Hematopoietic multipotent progenitor cell (in vitro differentiated cells): ENCODE data around the gene LRRC63. TPM values are rescaled to one million over a fixed set of nuclear protein-coding genes. Genes with fewer than 3 reads are reported as not detected.

Source experiments
- DNase-seq, 3 donors: peaks; one replicate each; pipeline ENCODE4 v3.0.0-alpha.2; 2011 to 2015; ENCODE audit warnings: low read depth in 2 of 3, low spot score in 2 of 3
- small RNA-seq: library from RNA; depleted of rRNA; stranded (forward); fragments of <200 nt; gene quantifications from one replicate; pipeline ENCODE3, GENCODE V24; 2012
- total RNA-seq: library from RNA; depleted of rRNA; stranded (reverse); fragments of >200 nt; gene quantifications from one replicate; pipeline ENCODE4 v1.2.3, GENCODE V29; 2012

The LRRC63 gene
- total RNA-seq, 1 donor = 1.9 TPM

- no peak for DNase-seq
Measured at GRCh38 chr13:46304546-46304945, 92.8 kb downstream of the LRRC63 start.

GRCh38 chr13:46307554-46307953 lies 95.8 kb downstream of the LRRC63 start:
- no peak for DNase-seq

DNA sequence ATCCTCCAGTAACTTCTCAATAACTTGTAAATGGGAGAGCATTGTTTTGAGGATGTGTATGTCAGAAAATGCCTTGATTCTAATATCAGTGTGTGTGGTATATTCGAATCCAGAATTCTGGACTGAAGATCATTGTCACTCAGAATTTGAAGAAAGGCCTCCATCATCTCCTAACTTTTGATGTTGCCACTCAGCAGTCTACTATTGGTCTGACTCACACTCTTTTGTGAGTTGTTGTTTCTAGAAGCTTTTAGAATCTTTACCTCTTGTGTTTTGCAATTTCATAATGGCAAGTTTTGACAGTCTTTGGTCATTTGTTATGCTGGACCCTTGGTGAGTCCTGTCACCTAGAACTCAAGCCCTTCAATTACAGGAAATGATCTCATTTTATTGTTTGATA lies 98.3 kb downstream of the LRRC63 start:
- no peak for DNase-seq

- no peak for DNase-seq
Measured at GRCh38 chr13:46311217-46311616, 99.5 kb downstream of the LRRC63 start.

DNA sequence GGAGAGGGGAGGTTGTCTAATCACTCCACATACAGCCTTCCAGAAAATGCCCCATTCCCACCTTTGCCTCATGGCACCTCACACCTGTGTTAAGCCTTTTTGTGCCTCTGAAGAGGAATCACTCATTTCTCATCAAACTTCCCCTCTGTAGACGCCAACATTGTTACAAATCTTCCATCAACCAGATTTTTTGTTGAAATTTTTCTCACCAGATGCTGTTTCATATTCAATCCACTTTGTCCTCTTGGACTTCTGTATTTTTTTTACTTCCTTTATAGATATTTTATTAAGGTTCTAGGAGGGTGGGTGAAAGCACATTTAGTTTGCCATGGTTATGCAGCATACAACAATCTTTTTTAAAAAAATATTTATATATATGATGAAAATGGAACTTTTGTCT lies 101.3 kb downstream of the LRRC63 start:
- no peak for DNase-seq

DNA sequence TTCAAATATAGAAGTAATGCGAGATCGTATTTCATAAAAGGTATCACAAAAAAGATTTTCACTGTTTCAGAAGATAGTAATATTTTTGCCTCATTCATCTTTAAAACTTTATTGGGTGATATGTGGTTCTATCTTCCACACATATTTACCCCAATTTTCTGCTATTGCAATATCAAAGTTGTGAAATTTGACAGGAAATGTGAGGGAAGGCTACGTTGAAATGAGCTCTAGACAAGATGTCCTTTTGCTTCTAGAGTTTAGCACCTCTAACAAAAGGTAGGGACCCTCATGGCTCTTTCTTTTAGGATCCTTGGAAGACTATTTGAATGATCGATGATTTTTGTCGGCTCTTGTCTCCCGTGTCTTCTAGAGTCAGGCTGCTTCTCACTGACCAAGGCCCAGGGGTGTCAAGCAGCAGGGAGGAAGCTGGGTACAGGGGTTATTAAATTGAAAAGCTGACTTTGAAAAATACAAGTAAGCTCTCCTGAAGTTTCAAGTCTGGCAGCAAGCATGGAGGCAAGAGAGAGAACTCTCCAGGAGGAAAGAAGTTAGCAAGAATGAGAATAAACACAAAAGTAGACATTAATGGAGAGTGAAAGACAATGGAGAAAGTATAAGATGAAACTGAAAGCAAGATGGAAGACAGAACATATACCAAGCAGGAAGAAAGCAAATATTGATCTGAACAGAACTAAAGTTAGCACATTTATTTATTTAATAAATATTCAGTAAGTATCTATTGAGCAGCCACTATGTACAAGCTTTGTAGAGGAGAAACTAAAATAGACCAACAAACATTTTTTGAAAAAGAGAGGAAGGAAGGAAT lies 101.9 kb downstream of the LRRC63 start:
- DNase-seq = no peak

DNA sequence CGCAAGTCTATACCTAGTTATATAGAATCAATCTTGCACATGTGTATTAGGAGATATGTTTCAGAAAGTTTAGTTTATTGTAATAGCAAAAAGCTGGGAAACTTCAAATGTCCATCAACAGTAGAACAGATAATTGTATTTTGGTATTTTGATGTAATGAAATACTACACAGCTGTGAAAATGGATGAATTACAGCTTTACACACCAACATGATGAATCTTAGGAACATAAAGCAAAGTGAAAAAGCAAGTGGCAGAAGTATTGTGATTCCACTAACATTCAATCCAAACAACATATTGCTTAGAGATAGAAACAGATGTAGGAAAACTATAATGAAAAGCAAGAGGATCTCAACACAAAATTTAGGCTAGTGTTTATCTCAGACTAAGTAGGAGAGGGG lies 102.9 kb downstream of the LRRC63 start:
- no peak for DNase-seq

GRCh38 chr13:46315036-46315435 lies 103.3 kb downstream of the LRRC63 start:
- no peak for DNase-seq

DNA sequence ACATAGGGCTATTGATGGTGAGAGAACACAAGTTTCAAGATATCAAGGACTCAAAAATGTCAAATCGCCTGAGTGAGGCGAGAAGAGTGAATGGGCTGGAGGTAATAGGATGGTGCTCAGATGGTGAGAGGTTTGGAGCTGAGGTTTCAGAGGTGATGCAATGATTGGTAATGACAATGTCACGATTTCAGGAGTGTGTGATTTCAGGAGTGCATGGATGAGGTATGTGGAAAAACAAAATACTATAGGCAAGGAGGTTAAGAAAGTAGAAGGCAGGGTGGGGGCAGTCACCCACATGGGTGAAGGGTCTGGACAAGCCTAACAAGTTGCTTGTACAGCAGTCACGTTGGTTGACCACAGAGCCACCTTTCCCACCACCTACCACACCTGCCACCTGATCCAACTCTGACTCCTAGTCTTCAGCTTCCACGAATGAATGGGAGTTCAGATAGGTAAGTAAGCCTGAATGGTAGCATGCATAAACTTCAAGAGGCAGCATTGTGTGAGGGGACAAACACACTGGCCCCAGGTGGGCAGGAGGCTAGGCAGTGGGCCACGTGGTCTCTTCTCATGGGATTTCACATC lies 103.9 kb downstream of the LRRC63 start:
- DNase-seq = no peak

- no peak for DNase-seq
Measured at GRCh38 chr13:46317120-46317519, 105.4 kb downstream of the LRRC63 start.

DNA sequence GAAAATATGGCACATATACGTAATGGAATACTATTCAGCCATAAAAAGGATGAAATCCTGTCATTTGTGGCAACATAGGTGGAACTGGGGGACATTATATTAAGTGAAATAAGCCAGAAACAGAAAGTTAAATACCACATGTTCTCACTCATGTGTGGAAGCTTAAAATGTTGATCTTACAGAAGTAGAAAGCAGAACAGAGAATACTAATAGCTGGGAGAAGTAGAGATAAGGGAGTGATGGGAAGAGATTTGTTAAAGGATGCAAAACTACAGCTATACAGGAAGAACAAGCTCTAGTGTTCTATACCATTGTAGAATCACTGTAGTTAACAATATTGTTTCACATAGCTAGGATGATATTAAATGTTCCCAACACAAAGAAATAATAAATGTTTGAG lies 107.3 kb downstream of the LRRC63 start:
- no peak for DNase-seq

- DNase-seq = no peak
Measured at GRCh38 chr13:46320406-46320805, 108.7 kb downstream of the LRRC63 start.

DNA sequence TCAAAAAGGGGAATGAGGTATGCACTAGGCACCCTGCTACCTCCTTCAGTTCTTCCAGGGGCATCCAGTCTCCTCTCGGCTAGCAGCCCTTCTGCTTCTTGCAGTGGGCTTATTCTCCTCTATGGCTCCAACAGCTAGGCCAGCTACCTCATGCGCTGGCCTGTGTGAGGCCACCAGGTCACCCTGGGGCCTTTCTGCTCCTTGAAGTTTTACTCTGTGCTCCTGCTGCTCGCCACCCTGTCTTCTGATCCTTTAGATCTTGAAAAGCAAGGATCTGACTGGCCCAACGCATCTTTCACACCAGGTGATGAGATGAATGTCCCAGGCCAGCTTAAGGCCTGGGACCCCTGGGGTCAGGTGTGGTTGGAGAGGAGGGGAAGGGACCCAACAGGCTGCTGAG lies 109.1 kb downstream of the LRRC63 start:
- no peak for DNase-seq

DNA sequence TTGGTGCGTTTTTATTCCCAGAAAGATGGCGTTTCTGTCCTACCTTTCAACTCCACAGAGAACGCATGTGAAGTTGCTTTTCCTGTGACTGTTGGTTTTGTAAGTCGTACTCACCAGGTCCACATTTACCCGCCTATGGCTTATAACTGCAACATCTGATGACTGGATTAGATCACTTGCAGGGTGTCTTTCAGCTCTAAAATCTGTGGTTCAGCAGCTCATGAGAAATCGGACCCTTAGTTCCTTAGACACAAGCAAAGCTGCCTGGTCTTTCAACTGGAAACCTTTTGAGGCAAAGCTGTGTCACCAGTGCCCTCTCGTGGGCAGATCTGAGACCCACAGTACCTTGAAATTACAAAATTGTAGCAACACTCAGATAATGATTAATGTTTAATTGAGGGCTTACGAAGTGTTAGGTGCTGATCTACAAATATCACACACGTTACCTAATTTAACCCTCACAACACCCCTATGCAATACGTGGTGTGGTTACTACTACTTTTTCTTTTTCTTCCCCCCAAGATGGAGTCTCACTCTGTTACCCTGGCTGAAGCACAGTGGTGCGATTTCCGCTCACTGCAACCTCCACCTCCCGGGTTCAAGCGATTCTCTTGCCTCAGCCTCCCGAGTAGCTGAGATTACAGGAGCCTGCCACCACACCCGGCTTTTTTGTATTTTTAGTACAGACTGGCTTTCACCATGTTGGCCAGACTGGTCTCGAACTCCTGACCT lies 109.9 kb downstream of the LRRC63 start:
- peak; percentile 50 to 84 (median 64) for DNase-seq

DNA sequence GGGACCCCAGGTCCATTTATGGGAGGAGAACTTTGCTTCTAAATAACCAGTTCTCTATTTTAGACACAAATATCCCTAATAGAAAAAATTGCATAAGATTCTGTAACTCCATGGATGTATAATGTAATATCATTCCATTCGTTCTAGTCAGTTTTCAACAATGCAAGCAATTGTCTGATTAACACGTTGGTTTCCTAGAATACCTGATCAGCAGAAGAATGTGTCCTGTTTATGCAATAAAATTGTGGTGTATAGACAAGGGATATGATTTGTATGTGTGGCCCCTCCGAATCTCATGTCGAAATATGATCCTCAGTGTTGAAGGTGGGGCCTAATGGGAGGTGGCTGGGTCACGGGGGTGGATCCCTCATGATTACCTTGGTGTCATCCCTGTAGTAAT lies 113.2 kb downstream of the LRRC63 start:
- DNase-seq = no peak

Small RNA genes within 50 kb of the gene (small RNA-seq; reads per million reads assigned to genes)
- gene RN7SKP5 (not detected), gene RN7SL288P (not detected)

Other genes starting within 250 kb of the LRRC63 start
- 6.7 TPM for gene ZC3H13, start 159.2 kb upstream of the LRRC63 start, total RNA-seq
- not detected for gene CPB2, start 106.9 kb upstream of the LRRC63 start, total RNA-seq
- 179 TPM for gene LCP1, start 29.8 kb upstream of the LRRC63 start, total RNA-seq
- 1.6 TPM for gene RUBCNL, start 175.3 kb downstream of the LRRC63 start, total RNA-seq